Right ventricle myocardium superior (tissue), 1 donor: Measurements from ENCODE around the gene PTGS1. TPM values are rescaled to one million over a fixed set of nuclear protein-coding genes. Genes with fewer than 3 reads are reported as not detected.

Experiments used
- ATAC-seq: fragments of 200-7000 bp; cut with Tn5 transposase; one replicate; pipeline ENCODE4 v1.9.1; 2020; ENCODE audit warnings: mild to moderate bottlenecking; ENCODE audit not compliant: poor library complexity
- DNase-seq: peaks from one replicate; pipeline ENCODE4 v3.0.0-alpha.2; 2020
- intact Hi-C: fragments of 100-400 bp; cut with DNase I; formaldehyde crosslinking; loops from one replicate; pipeline ENCODE4 v1.11.2; 2022
- total RNA-seq: library from RNA; stranded (reverse); fragmentation: NEBNext Ultra II Directional; extraction: Animal tissue kit (Norgen Biotek cat#: 25700); gene quantifications from one replicate; pipeline ENCODE4 v1.2.1, GENCODE V29; 2021
- donor health status: DM: no; HTN: yes; CAD: no; lungs with severe emphysema.

The PTGS1 gene
- total RNA-seq, 1 donor from 2014 or later: 4.0 TPM

DNA sequence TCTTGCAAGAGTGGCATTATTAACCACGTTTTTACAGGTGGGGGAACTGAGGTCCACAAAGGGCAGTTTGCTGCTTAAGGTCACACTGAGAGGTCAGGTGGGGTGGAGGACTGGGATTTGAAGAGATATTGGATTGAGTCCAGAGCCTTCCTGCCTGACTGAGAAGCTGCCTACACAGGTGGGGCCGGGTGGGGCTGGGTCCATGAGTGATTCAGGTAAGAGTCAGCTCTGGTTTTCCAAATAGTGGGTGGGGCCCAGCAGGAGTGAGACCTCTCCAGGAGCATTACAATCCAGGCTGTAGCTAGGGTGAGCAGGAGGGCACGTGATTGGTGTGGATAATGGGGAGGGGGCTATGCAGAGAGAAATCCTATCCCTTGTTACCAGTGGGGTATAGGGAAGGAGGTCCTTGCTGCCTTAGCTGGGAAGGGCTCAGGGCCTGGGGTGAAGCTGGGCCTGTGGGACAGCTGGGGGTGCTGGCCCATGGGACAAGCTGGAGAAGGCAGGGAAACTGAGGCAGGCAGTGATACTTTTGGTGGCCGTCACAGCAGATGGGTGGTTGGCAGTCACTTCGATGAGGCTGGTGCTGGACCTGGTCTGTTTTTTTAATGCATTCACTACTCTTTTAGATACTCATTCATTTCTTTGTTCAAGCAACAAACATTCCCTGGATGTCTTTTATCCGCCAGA lies 2.9 kb upstream of the PTGS1 start:
- no peak for ATAC-seq
- no peak for DNase-seq
- intact Hi-C loops: no loop called here

DNA sequence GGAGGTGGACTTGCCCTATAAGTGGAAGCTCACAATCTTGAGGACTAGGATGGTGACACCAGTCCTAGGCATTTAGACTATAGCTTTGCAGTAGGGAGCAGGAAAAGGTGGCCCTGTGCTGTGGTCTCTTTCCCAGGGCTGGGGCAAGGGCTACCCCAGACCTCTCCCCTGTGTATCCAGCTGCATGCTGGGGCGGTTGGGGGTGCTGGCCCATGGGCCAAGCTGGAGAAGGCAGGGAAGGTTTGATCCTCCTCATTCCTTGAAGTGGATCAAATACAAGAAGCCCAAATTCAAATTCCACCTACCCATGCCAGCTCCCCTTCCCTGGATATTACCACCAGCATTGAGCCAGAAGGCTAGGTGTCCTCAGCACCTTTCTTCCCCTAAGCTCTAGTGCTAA lies 2.2 kb upstream of the PTGS1 start:
- DNase-seq (no peak), ATAC-seq (no peak)
- intact Hi-C loops: no loop called here

GRCh38 chr9:122370303-122370702 lies 521 bp upstream of the PTGS1 start:
- DNase-seq: peak; percentile 68
- ATAC-seq: no peak
- intact Hi-C loops: loop anchor here (10.0 kb wide), 2 partner anchors 84 to 444 kb away; no protein-coding TSS in a partner anchor

DNA sequence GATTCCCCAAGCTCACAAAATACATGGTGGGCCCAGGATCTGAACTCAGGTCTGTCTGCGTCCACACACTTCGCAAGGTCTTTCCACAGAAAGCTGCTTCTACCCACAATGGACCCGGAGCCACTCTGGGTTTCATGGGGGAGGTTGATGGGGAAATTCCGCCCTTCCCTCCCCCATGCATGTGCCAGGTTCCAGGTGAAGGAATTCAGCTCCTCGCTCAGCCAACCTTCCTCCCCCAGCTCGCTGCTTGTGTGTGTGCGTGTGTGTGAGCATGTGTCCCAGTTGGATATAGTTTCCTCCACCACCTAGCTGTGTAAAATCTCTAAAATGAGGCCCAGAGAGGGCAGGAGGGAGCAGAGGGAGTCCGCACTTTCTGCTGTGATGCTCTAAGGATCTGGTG lies 1.0 kb downstream of the PTGS1 start:
- intact Hi-C loops: loop anchor here (10.0 kb wide), 2 partner anchors 83 to 443 kb away; no protein-coding TSS in a partner anchor
- ATAC-seq (no peak), DNase-seq (no peak)

GRCh38 chr9:122372856-122373845 lies 2.3 kb downstream of the PTGS1 start:
- no peak for DNase-seq
- ATAC-seq: no peak
- intact Hi-C loops: loop anchor here (10.0 kb wide), 2 partner anchors 82 to 442 kb away; no protein-coding TSS in a partner anchor

DNA sequence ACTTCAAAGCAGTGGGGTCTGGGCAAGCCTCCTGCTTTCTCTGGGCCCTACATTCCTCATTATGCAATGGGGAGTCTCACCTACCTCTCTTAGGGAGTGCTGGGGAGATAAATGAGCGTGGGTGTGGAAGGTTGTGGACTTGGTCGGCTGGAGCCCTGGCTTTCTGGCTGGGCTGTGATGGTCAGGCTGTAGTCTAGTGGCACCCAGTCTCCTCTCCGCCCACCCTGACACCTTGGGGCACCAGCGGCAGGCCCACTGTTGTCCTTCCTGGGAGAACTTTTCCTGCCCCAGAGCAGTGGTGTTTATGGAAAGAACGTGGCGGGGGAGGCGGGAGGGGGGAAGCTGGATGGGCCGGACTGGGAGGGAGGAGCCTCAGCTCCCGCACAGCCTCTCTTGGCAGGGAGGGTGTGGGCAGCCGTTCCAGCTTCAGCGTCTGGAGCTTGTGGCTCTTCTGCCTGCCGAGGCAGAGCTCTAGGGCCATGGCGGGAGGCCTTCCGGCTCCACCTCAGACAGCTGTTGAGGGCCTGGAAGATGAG lies 4.1 kb downstream of the PTGS1 start:
- ATAC-seq (peak; percentile 93), DNase-seq (peak; percentile 87)
- intact Hi-C loops: loop anchor here (10.0 kb wide), 2 partner anchors 80 to 440 kb away; no protein-coding TSS in a partner anchor

- intact Hi-C loops: loop anchor here (10.0 kb wide), 2 partner anchors 78 to 438 kb away; no protein-coding TSS in a partner anchor
- ATAC-seq (no peak), DNase-seq (no peak)
Measured at GRCh38 chr9:122376796-122377195, 6.0 kb downstream of the PTGS1 start.

- intact Hi-C loops: loop anchor here (10.0 kb wide), 2 partner anchors 77 to 437 kb away; no protein-coding TSS in a partner anchor
- no peak for DNase-seq
- no peak for ATAC-seq
Measured at GRCh38 chr9:122377241-122378164, 6.7 kb downstream of the PTGS1 start.

DNA sequence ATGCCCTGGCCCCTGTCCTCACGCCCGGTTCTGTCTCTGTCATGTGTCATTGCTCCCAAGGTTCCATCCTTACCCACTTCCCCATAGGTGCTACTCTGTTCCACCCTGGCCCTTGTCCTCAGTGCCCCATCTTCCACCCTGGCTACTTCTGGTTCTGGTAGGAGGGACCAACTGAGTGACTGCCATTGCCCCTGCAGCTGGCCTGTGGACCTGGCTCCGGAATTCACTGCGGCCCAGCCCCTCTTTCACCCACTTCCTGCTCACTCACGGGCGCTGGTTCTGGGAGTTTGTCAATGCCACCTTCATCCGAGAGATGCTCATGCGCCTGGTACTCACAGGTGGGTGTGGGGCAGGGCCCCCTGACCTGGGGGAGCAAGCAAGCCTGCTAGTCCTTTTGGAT lies 7.4 kb downstream of the PTGS1 start:
- DNase-seq (no peak), ATAC-seq (no peak)
- intact Hi-C loops: loop anchor here (10.0 kb wide), 2 partner anchors 77 to 437 kb away; no protein-coding TSS in a partner anchor

- no peak for ATAC-seq
- no peak for DNase-seq
- intact Hi-C loops: loop anchor here (10.0 kb wide), 2 partner anchors 75 to 435 kb away; no protein-coding TSS in a partner anchor
Measured at GRCh38 chr9:122379340-122379739, 8.5 kb downstream of the PTGS1 start.

GRCh38 chr9:122380293-122380692 lies 9.5 kb downstream of the PTGS1 start:
- intact Hi-C loops: no loop called here
- ATAC-seq (no peak), DNase-seq (no peak)

DNA sequence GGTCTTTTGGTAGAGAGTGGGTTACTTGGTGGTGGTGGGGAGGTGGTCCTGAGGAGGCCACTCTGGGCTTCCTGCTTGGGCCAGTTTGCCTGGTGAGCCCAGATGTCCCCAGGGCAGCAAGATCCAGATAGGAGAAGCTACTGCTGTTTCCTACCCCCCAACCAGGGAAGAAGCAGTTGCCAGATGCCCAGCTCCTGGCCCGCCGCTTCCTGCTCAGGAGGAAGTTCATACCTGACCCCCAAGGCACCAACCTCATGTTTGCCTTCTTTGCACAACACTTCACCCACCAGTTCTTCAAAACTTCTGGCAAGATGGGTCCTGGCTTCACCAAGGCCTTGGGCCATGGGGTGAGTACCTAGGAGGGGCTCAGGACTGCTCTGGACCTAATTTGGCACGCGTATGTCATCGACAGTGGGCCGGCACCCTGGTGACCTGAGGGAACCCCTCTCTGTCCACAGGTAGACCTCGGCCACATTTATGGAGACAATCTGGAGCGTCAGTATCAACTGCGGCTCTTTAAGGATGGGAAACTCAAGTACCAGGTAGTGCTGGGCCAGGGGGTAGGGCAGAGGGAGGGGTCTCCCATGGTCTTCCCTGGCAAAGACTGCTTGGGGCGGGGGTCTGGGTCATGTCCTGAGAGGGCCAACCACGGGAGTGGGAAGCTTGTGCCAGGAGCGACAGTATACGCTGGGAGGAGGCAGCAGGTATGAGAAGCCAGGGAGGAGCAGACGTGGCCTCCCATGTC lies 10.6 kb downstream of the PTGS1 start:
- ATAC-seq (no peak), DNase-seq (no peak)
- intact Hi-C loops: no loop called here

GRCh38 chr9:122382901-122383850 lies 12.4 kb downstream of the PTGS1 start:
- ATAC-seq (peak; percentile 81), DNase-seq (no peak)
- intact Hi-C loops: no loop called here

GRCh38 chr9:122383992-122384461 lies 13.2 kb downstream of the PTGS1 start:
- intact Hi-C loops: no loop called here
- no peak for ATAC-seq
- DNase-seq: no peak

DNA sequence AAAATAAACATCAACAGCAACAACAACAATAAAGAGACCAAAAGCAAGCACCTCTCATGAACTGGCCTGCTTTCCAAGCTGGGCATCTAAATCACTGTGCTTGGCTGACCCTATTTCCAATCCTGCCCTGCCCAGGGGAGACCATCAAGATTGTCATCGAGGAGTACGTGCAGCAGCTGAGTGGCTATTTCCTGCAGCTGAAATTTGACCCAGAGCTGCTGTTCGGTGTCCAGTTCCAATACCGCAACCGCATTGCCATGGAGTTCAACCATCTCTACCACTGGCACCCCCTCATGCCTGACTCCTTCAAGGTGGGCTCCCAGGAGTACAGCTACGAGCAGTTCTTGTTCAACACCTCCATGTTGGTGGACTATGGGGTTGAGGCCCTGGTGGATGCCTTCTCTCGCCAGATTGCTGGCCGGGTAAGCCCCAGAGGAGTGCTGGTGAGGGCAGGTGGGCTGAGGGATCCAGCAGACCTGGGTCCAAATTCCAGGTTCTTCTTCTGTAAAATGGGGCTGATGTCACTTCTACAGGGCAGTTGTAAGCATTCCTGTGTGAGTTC lies 15.6 kb downstream of the PTGS1 start:
- intact Hi-C loops: no loop called here
- ATAC-seq (no peak), DNase-seq (no peak)

- intact Hi-C loops: no loop called here
Measured at GRCh38 chr9:122387536-122387935, 16.7 kb downstream of the PTGS1 start.

More at GRCh38 chr9:122387536-122387935, 16.7 kb downstream of the PTGS1 start:
- ATAC-seq: no peak
- DNase-seq: no peak
